ENCODE results near the gene TGM6.

The TGM6 gene

GRCh38 chr20:2459981-2460751 is 79.5 kb downstream of the TGM6 start:
- DNase-seq, result no peak

- DNase-seq, result no peak
These were observed 80.2 kb downstream of the TGM6 start for GRCh38 chr20:2460752-2461424.

DNA sequence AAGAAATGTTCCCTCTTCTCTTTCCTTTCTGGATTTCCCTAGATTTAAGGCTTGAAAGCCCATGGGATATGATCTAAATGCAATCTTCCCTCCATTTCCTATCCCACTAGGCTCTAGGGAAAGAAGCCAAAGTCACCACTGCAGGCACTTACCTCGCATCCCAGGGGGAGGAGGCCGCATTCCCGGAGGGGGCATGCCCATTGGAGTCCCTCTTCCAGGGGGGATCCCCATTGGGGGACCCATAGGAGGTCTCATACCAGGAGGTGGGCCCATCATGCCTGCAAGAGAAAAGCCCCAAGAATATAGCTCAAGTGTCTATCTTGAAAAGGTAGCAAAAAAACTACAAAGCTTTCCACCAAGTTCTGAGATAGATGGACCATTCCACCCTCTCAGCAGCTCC is 81.8 kb downstream of the TGM6 start:
- no peak for DNase-seq

GRCh38 chr20:2463616-2464365 is 83.1 kb downstream of the TGM6 start:
- DNase-seq, result no peak

DNA sequence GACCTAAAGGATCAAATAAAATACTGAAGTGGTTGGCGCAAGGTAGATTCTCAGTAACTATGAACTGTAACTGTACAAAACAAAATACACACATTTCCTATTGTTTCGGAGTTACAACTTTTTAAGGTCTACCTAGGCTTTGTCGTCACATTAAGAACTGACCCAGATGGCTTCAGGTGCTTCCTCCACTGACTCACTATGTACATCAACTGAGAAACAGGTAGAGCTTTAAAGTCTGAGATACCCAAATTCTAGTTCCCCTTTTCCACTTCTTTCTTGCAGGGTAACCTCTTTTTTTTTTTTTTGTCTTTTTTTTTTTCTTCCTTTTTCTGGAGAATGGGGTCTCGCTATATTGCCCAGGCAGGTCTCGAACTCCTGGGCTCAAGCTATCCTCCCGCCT is 84.4 kb downstream of the TGM6 start:
- DNase-seq, result no peak

GRCh38 chr20:2467412-2467811 is 86.7 kb downstream of the TGM6 start:
- no peak for DNase-seq

DNA sequence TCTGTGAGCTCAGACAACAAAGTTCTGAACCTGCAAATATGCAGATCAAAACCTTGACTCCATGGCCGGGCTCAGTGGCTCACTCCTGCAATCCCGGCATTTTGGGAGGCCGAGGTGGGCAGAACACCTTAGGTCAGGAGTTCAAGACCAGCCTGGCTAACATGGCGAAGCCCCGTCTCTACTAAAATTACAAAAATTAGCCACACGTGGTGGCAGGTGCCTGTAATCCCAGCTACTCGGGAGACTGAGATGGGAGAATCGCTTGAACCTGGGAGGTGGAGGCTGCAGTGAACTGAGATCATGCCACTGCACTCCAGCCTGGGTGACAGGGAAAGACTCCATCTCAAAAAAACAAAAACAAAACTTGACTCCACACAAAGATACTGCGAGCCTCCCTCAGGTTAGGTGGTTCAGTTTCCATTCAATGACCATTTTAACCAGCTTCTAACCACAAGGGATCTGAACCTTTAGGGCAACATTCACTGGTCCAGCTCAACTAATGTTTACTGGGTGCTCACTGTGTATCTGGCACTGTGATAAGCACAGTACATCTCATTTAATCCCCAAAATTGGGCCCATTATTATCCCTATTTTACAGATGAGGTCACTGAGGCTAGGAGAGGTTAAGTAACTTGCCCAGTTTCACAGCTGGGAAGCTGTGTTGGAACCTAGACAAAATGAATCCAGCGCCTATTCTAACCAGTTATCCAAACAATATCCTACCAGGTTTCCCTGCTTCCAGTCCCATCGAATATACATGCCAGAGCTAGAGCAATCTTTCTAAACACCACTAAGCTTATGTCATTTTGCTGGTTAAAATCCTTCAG is 88.1 kb downstream of the TGM6 start:
- no peak for DNase-seq

DNA sequence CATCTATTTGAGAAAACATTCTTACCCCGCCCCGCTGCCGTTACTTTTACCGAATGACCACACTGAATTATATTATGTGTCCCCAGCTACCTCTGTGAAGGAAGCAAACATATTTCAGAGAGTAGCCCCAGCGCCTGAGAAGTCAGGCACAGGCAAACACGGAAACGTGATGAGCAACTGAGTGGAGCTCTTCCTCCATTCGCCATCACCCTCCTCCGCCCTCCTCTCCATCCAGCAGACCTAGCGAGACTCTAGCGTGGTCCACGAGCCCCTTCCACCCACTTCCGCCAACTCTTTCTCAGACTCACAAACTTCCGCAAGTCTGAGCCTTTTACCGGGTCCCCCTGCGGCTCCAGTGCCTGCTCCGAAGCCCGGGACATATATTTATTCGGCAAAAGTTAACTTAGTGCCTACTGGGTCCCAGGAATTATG is 89.3 kb downstream of the TGM6 start:
- peak; percentile 73 for DNase-seq

DNA sequence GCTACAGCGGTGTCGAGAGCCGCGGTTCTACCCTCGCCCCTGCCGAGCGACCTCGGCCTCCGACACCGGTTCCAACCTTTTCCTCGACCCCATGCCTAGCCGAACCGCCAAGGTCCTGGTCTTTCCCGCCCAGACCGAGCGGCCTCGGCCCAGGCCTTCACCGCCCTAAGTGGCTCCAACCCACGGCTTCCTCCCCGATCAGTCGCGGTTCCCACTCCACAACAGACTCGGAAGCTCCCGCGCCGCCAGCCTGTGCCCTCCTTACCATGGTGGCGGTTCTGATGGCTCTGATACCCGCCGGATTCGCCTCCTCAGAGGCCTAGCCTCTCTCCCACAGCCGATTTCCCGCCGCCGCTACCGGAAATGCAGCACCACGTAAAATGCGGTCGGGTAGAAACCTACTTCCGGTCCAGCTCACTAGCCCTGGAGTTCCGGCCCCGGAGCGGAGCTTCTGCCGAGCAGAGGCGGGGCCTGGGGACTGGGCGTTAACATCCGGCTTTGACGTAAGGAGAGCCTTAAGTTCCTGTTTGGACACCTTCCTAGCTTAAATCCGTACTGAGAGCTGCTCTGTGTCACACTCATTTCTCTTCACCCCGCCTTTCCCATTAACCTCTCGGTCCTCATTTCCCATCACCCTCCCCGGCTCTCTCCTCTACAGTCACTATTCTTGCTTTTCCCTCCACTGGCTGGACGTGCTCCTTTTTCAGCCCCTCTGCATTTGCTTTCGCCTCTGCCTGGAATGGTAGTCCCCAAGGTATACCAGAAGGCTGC is 89.9 kb downstream of the TGM6 start, which contains the start of gene SNRPB:
Gene SNRPB (minus strand): TSS at position 367 of the 771 bp plus-strand sequence. CDS start 99 bp downstream, at position 268.
- peak; percentile 97 for DNase-seq

- no peak for DNase-seq
These were observed 92.8 kb downstream of the TGM6 start for GRCh38 chr20:2473516-2473915.

- no peak for DNase-seq
These were observed 95.4 kb downstream of the TGM6 start for GRCh38 chr20:2475850-2476741.

DNA sequence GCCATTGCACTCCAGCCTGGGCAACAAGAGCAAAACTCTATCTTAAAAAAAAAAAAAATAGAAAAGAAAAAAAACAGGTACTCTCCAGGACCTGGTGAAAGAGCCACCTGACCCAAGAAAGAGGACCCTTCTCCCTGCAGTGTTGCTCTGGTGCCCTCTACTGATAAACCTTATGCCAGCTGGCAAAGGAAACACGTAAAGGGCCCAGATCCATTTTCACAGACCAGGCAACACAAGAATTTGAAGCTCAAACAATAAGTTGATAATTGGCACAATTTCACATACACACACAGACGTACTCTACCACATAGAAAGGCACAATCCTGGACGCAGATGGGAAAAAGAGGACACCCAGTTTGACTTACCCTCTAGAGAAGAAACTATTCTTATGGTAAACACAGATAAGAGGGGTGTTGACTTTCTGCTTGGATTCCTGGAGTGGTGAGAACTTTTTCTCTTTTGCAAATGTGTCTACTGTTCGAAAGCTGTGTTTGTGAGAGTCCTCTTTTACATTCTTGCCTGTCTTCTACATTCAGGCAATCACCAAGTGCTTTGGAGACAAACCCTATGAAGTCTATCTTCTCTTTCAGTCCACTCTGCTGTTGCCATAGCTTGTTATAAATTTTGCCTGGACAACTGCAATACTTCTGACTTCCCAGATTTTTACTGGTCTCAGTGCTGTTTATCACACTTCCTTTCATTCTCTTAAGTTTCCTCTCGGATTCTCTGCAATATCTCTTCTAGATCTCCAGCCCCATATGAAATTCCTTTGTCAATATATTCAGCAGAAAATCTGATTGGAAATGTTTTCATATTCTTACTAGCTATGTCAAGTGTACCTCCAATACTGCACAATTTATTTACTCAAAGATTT is 96.3 kb downstream of the TGM6 start:
- DNase-seq, result no peak

DNA sequence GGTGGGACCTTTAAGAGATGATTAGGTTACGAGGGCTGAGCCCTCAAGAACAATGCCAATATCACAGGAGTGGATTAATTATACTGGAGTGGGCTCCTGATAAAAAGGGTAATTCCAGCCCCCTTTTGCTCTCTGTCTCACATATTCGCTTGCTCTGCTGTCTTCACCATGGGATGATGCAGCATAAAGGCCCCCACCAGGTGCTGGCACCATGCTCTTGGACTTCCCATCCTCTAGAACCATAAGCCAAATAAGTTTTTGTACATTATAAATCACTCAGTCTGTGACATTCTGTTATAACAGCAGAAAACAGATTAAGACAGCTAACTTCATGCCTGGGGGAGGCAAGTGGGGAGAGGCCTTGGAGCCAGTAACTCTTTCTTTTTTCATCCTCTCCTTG is 99.7 kb downstream of the TGM6 start:
- no peak for DNase-seq

All from CD4-positive, alpha-beta T cell treated with Interleukin-10 for 1 hour (primary cell).